Immature natural killer cell (primary cell): Measurements from ENCODE around the gene CRMP1. TPM values are rescaled to one million over a fixed set of nuclear protein-coding genes. Genes with fewer than 3 reads are reported as not detected.

Experiments
- DNase-seq, 3 donors: peaks; one replicate each; pipeline ENCODE4 v3.0.0; 2022; ENCODE audit warnings: mixed read lengths in 1 of 3
- H3K27ac Mint-ChIP-seq, 6 donors: one replicate each; pipeline ENCODE4 v1.8.0; 2020; ENCODE audit warnings: mixed read lengths in 6 of 6, mild to moderate bottlenecking in 5 of 6, inconsistent platforms in 4 of 6, moderate library complexity in 3 of 6
- H3K27me3 Mint-ChIP-seq, 3 donors: one replicate each; pipeline ENCODE4 v1.8.0; 2020 to 2021; ENCODE audit warnings: low read depth in 3 of 3, mild to moderate bottlenecking in 3 of 3, mixed read lengths in 3 of 3, moderate library complexity in 3 of 3, inconsistent platforms in 1 of 3
- H3K36me3 Mint-ChIP-seq, 3 donors: one replicate each; pipeline ENCODE4 v1.8.0; 2020; ENCODE audit warnings: mixed read lengths in 3 of 3, inconsistent platforms in 2 of 3, mild to moderate bottlenecking in 2 of 3
- H3K4me1 Mint-ChIP-seq, 2 donors: one replicate each; pipeline ENCODE4 v1.8.0; 2020; ENCODE audit warnings: inconsistent platforms in 2 of 2, mild to moderate bottlenecking in 2 of 2, mixed read lengths in 2 of 2, moderate library complexity in 1 of 2
- H3K4me3 Mint-ChIP-seq, 5 donors: one replicate each; pipeline ENCODE4 v1.8.0; 2020; ENCODE audit warnings: mild to moderate bottlenecking in 5 of 5, mixed read lengths in 5 of 5, inconsistent platforms in 3 of 5, moderate library complexity in 3 of 5
- H3K9me3 Mint-ChIP-seq, 6 donors: one replicate each; pipeline ENCODE4 v1.8.0; 2020; ENCODE audit warnings: mild to moderate bottlenecking in 6 of 6, mixed read lengths in 6 of 6, inconsistent platforms in 4 of 6, moderate library complexity in 3 of 6
- polyA plus RNA-seq, 3 donors: library from polyadenylated mRNA; unstranded; fragments of 300-500 nt; fragmentation: Illumina TruSeq; gene quantifications; one replicate each; pipeline ENCODE4 v1.2.3, GENCODE V29; 2021

Gene CRMP1
- polyA plus RNA-seq, 3 donors from 2014 or later = not detected

GRCh38 chr4:5926598-5926997, 33.7 kb upstream of the CRMP1 start:
- no peak for DNase-seq
- H3K4me3 Mint-ChIP-seq = no peak overlapping the region

GRCh38 chr4:5925419-5926200, 32.7 kb upstream of the CRMP1 start:
- no peaks in the 10 kb centered on the region for H3K4me1 Mint-ChIP-seq
- no peak for DNase-seq
- no peaks in the 10 kb centered on the region for H3K36me3 Mint-ChIP-seq
- H3K4me3 Mint-ChIP-seq = no peak overlapping the region
- no peak overlapping the region for H3K27ac Mint-ChIP-seq
- peaks cover 3 to 8% (median 4%) of the 10 kb centered on the region in 3 donors for H3K27me3 Mint-ChIP-seq
- H3K9me3 Mint-ChIP-seq = no peaks in the 10 kb centered on the region

More at GRCh38 chr4:5926598-5926997, 33.7 kb upstream of the CRMP1 start:
- peaks cover under 1 to 8% (median 3%) of the 10 kb centered on the region in 3 donors for H3K27me3 Mint-ChIP-seq
- H3K9me3 Mint-ChIP-seq = no peaks in the 10 kb centered on the region
- no peaks in the 10 kb centered on the region for H3K4me1 Mint-ChIP-seq
- H3K36me3 Mint-ChIP-seq = no peaks in the 10 kb centered on the region
- H3K27ac Mint-ChIP-seq = no peak overlapping the region

GRCh38 chr4:5924461-5925125, 31.7 kb upstream of the CRMP1 start:
- H3K27me3 Mint-ChIP-seq = peaks cover 3 to 8% (median 8%) of the 10 kb centered on the region in 3 donors
- no peaks in the 10 kb centered on the region for H3K4me1 Mint-ChIP-seq
- no peaks in the 10 kb centered on the region for H3K9me3 Mint-ChIP-seq
- no peak overlapping the region for H3K27ac Mint-ChIP-seq
- H3K36me3 Mint-ChIP-seq = no peaks in the 10 kb centered on the region
- no peak for DNase-seq
- H3K4me3 Mint-ChIP-seq = no peak overlapping the region

GRCh38 chr4:5923376-5923775, 30.5 kb upstream of the CRMP1 start:
- Mint-ChIP-seq H3K9me3 (no peaks in the 10 kb centered on the region), H3K36me3 (no peaks in the 10 kb centered on the region), H3K4me3 (no peak overlapping the region), H3K27ac (no peak overlapping the region), H3K4me1 (no peaks in the 10 kb centered on the region), H3K27me3 (peaks cover 3 to 9% (median 8%) of the 10 kb centered on the region in 3 donors)
- DNase-seq = no peak

GRCh38 chr4:5922556-5922955, 29.7 kb upstream of the CRMP1 start:
- H3K36me3 Mint-ChIP-seq = no peaks in the 10 kb centered on the region
- no peaks in the 10 kb centered on the region for H3K4me1 Mint-ChIP-seq
- no peak for DNase-seq
- H3K9me3 Mint-ChIP-seq = no peaks in the 10 kb centered on the region
- H3K27ac Mint-ChIP-seq = no peak overlapping the region
- H3K27me3 Mint-ChIP-seq = peaks cover 4 to 10% (median 9%) of the 10 kb centered on the region in 3 donors
- H3K4me3 Mint-ChIP-seq = no peak overlapping the region

- H3K27me3 Mint-ChIP-seq = peaks cover 4 to 10% (median 7%) of the 10 kb centered on the region in 3 donors
These were observed 29.1 kb upstream of the CRMP1 start for GRCh38 chr4:5921981-5922380.

GRCh38 chr4:5921101-5921980, 28.5 kb upstream of the CRMP1 start:
- DNase-seq = no peak
- no peak overlapping the region for H3K4me3 Mint-ChIP-seq
- H3K36me3 Mint-ChIP-seq = no peaks in the 10 kb centered on the region

More at GRCh38 chr4:5921981-5922380, 29.1 kb upstream of the CRMP1 start:
- no peak for DNase-seq
- no peak overlapping the region for H3K27ac Mint-ChIP-seq
- H3K36me3 Mint-ChIP-seq = no peaks in the 10 kb centered on the region
- no peaks in the 10 kb centered on the region for H3K4me1 Mint-ChIP-seq
- no peaks in the 10 kb centered on the region for H3K9me3 Mint-ChIP-seq
- H3K4me3 Mint-ChIP-seq = no peak overlapping the region

GRCh38 chr4:5919571-5919970, 26.7 kb upstream of the CRMP1 start:
- Mint-ChIP-seq H3K4me3 (no peak overlapping the region), H3K27ac (no peak overlapping the region), H3K27me3 (peaks cover 4 to 10% (median 5%) of the 10 kb centered on the region in 3 donors), H3K4me1 (no peaks in the 10 kb centered on the region), H3K36me3 (no peaks in the 10 kb centered on the region), H3K9me3 (no peaks in the 10 kb centered on the region)
- no peak for DNase-seq

More at GRCh38 chr4:5921101-5921980, 28.5 kb upstream of the CRMP1 start:
- Mint-ChIP-seq H3K9me3 (no peaks in the 10 kb centered on the region), H3K27ac (no peak overlapping the region), H3K27me3 (peaks cover 4 to 10% (median 7%) of the 10 kb centered on the region in 3 donors), H3K4me1 (no peaks in the 10 kb centered on the region)

GRCh38 chr4:5919044-5919443, 26.2 kb upstream of the CRMP1 start:
- Mint-ChIP-seq H3K9me3 (no peaks in the 10 kb centered on the region), H3K4me3 (no peak overlapping the region), H3K27ac (no peak overlapping the region), H3K36me3 (no peaks in the 10 kb centered on the region), H3K27me3 (peaks cover 4 to 14% (median 5%) of the 10 kb centered on the region in 3 donors), H3K4me1 (no peaks in the 10 kb centered on the region)
- DNase-seq = no peak

GRCh38 chr4:5918331-5918985, 25.6 kb upstream of the CRMP1 start:
- no peak overlapping the region for H3K27ac Mint-ChIP-seq
- H3K27me3 Mint-ChIP-seq = peaks cover 4 to 14% (median 5%) of the 10 kb centered on the region in 3 donors
- H3K9me3 Mint-ChIP-seq = no peaks in the 10 kb centered on the region
- H3K4me3 Mint-ChIP-seq = no peak overlapping the region
- H3K4me1 Mint-ChIP-seq = no peaks in the 10 kb centered on the region
- H3K36me3 Mint-ChIP-seq = no peaks in the 10 kb centered on the region
- no peak for DNase-seq

GRCh38 chr4:5917672-5918071, 24.8 kb upstream of the CRMP1 start:
- H3K27me3 Mint-ChIP-seq = peaks cover 3 to 18% (median 3%) of the 10 kb centered on the region in 3 donors
- no peaks in the 10 kb centered on the region for H3K9me3 Mint-ChIP-seq
- no peak overlapping the region for H3K4me3 Mint-ChIP-seq
- H3K4me1 Mint-ChIP-seq = no peaks in the 10 kb centered on the region
- no peak for DNase-seq
- H3K36me3 Mint-ChIP-seq = no peaks in the 10 kb centered on the region
- no peak overlapping the region for H3K27ac Mint-ChIP-seq

GRCh38 chr4:5916229-5916628, 23.3 kb upstream of the CRMP1 start:
- Mint-ChIP-seq H3K9me3 (no peaks in the 10 kb centered on the region), H3K4me1 (no peaks in the 10 kb centered on the region), H3K27ac (no peak overlapping the region), H3K27me3 (peaks cover 2 to 15% (median 6%) of the 10 kb centered on the region in 3 donors), H3K4me3 (no peak overlapping the region), H3K36me3 (no peaks in the 10 kb centered on the region)
- DNase-seq = no peak

GRCh38 chr4:5913454-5913853, 20.6 kb upstream of the CRMP1 start:
- peaks cover 5 to 13% (median 6%) of the 10 kb centered on the region in 3 donors for H3K27me3 Mint-ChIP-seq
- DNase-seq = no peak
- H3K27ac Mint-ChIP-seq = no peak overlapping the region
- no peak overlapping the region for H3K4me3 Mint-ChIP-seq
- H3K9me3 Mint-ChIP-seq = peaks cover 0 to 16% (median 6%) of the 10 kb centered on the region in 6 donors
- no peaks in the 10 kb centered on the region for H3K4me1 Mint-ChIP-seq
- H3K36me3 Mint-ChIP-seq = peaks cover 0 to 4% (median 0%) of the 10 kb centered on the region in 3 donors
